Keratinocyte (primary cell): ENCODE data around the gene SLC35E4. TPM values are rescaled to one million over a fixed set of nuclear protein-coding genes. Genes with fewer than 3 reads are reported as not detected.
A peak's percentile ranks its signal among the peaks of the same experiment; 100 is the strongest.

ENCODE experiments used
- DNase-seq: peaks from one replicate; pipeline ENCODE4 v3.0.0-alpha.2; 2011; ENCODE audit warnings: low read depth, missing footprints, low spot score
- FAIRE-seq: peaks from 2 replicates; lab custom pipeline; 2011; peaks lifted over from hg19 to GRCh38; lab: Jason Lieb, UNC
- H2AFZ ChIP-seq: 2 replicates; pipeline ENCODE4 v1.6.0; 2012; ENCODE audit warnings: low read length, control low read depth, inconsistent platforms; ENCODE audit not compliant: control insufficient read depth
- H3K27ac ChIP-seq: 2 replicates; pipeline ENCODE4 v1.5.1; 2011; ENCODE audit warnings: low read length; ENCODE audit not compliant: control insufficient read depth, insufficient read depth
- H3K27me3 ChIP-seq: 3 replicates; pipeline ENCODE4 v1.6.0; 2011; ENCODE audit warnings: low read length; ENCODE audit not compliant: control insufficient read depth, insufficient read depth; ENCODE audit errors: extremely low read depth
- H3K36me3 ChIP-seq, 2 experiments: 2 replicates in 1 of 2; 3 replicates in 1 of 2; pipeline ENCODE4 v1.5.1; 2011; ENCODE audit warnings: low read length in 2 of 2, mild to moderate bottlenecking in 1 of 2; ENCODE audit not compliant: control insufficient read depth in 2 of 2, insufficient read depth in 2 of 2; ENCODE audit errors: extremely low read depth in 1 of 2
- H3K4me1 ChIP-seq: 3 replicates; pipeline ENCODE4 v1.5.1; 2011; ENCODE audit warnings: low read length; ENCODE audit not compliant: control insufficient read depth, insufficient read depth; ENCODE audit errors: extremely low read depth
- H3K4me2 ChIP-seq: 3 replicates; pipeline ENCODE4 v1.6.0; 2011; ENCODE audit warnings: low read depth, low read length; ENCODE audit not compliant: control insufficient read depth, insufficient read depth; ENCODE audit errors: extremely low read depth
- H3K4me3 ChIP-seq, 3 experiments: fragments of 200-600 bp in 1 of 3; sonication (generic) in 1 of 3; 2 replicates in 2 of 3; 3 replicates in 1 of 3; pipeline ENCODE4 v1.5.1; 2011 to 2016; ENCODE audit warnings: low read length in 3 of 3, mild to moderate bottlenecking in 3 of 3, control low read depth in 2 of 3, inconsistent platforms in 1 of 3, low read depth in 1 of 3, mixed read lengths in 1 of 3, mixed run types in 1 of 3, moderate library complexity in 1 of 3; ENCODE audit not compliant: control insufficient read depth in 2 of 3, insufficient read depth in 2 of 3; ENCODE audit errors: extremely low read depth in 1 of 3
- H3K79me2 ChIP-seq: 2 replicates; pipeline ENCODE4 v1.6.0; 2012; ENCODE audit warnings: low read length; ENCODE audit not compliant: control insufficient read depth, insufficient read depth
- H3K9ac ChIP-seq: 3 replicates; pipeline ENCODE4 v1.6.0; 2011; ENCODE audit warnings: low read length; ENCODE audit not compliant: control insufficient read depth, insufficient read depth; ENCODE audit errors: extremely low read depth
- H3K9me1 ChIP-seq: 3 replicates; pipeline ENCODE4 v1.6.0; 2011; ENCODE audit warnings: low read length; ENCODE audit not compliant: control insufficient read depth, insufficient read depth; ENCODE audit errors: extremely low read depth
- H3K9me3 ChIP-seq: 2 replicates; pipeline ENCODE4 v1.5.1; 2012; ENCODE audit warnings: low read depth, low read length; ENCODE audit not compliant: control insufficient read depth
- H4K20me1 ChIP-seq: 3 replicates; pipeline ENCODE4 v1.6.0; 2011; ENCODE audit warnings: low read length; ENCODE audit not compliant: control insufficient read depth, insufficient read depth; ENCODE audit errors: extremely low read depth
- EZH2 ChIP-seq: IDR thresholded peaks from one replicate; pipeline ENCODE4 v1.6.1; 2012; ENCODE audit warnings: inconsistent platforms, mild to moderate bottlenecking, low read length, moderate library complexity
- dilution Hi-C: fragments of 300-500 bp; cut with MboI; formaldehyde crosslinking; loops from one replicate; pipeline ENCODE4 v1.7.0; 2020; ENCODE audit warnings: low sequenced_read_pairs; ENCODE audit not compliant: extremely low pct_ligation_motif_present
- polyA plus RNA-seq, 5 experiments: library from polyadenylated mRNA; depleted of rRNA in 3 of 5; stranded (reverse) in 3 of 5; stranded (forward) in 1 of 5; unstranded in 1 of 5; fragments of >200 nt; gene quantifications; 1 replicate in 1 of 5; 2 replicates in 3 of 5; 3 replicates in 1 of 5; pipeline versions ENCODE4 v1.2.1 to v1.2.3, GENCODE V29; 2011 to 2012; ENCODE audit warnings: missing spikeins in 2 of 5, low read depth in 1 of 5, low replicate concordance in 1 of 5
- TF ChIP-seq, protein P1 (sequence below), 3 experiments: IDR thresholded peaks in 1 of 3; conservative IDR thresholded peaks in 1 of 3; optimal IDR thresholded peaks in 1 of 3; 2 replicates in 2 of 3; 3 replicates in 1 of 3; pipeline versions ENCODE3 to v1.5.1; 2011; ENCODE audit warnings: low read length in 3 of 3, mild to moderate bottlenecking in 3 of 3, moderate library complexity in 2 of 3, control low read depth in 1 of 3, inconsistent platforms in 1 of 3; ENCODE audit not compliant: insufficient read depth in 2 of 3; ENCODE audit errors: extremely low read depth in 1 of 3

SLC35E4 gene
- polyA plus RNA-seq, 1 donor (not counting 4 experiments of a cell fraction or from before 2014, with no cell fraction given): 2.3 TPM

- Histone ChIP-seq H3K27me3 (no peaks in the 10 kb centered on the region), H3K27ac (peak overlapping the region; percentile 37), H3K9ac (peak overlapping the region; percentile 6), H3K4me2 (peak overlapping the region; percentile 73), H3K4me1 (peaks cover 26% of the 10 kb centered on the region), H4K20me1 (no peaks in the 10 kb centered on the region), H3K9me1 (no peaks in the 10 kb centered on the region), H3K9me3 (no peaks in the 10 kb centered on the region), H2AFZ (peak overlapping the region; percentile 70), H3K36me3 (no peaks in the 10 kb centered on the region), H3K4me3 (peak overlapping the region in 2 of 3 experiments; percentile 35 to 57), H3K79me2 (peaks cover 8% of the 10 kb centered on the region)
- TF ChIP-seq EZH2: no peak
- TF ChIP-seq, protein P1, sequence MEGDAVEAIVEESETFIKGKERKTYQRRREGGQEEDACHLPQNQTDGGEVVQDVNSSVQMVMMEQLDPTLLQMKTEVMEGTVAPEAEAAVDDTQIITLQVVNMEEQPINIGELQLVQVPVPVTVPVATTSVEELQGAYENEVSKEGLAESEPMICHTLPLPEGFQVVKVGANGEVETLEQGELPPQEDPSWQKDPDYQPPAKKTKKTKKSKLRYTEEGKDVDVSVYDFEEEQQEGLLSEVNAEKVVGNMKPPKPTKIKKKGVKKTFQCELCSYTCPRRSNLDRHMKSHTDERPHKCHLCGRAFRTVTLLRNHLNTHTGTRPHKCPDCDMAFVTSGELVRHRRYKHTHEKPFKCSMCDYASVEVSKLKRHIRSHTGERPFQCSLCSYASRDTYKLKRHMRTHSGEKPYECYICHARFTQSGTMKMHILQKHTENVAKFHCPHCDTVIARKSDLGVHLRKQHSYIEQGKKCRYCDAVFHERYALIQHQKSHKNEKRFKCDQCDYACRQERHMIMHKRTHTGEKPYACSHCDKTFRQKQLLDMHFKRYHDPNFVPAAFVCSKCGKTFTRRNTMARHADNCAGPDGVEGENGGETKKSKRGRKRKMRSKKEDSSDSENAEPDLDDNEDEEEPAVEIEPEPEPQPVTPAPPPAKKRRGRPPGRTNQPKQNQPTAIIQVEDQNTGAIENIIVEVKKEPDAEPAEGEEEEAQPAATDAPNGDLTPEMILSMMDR (optimal IDR thresholded peaks at IDR 0.05 in 1 of 3, IDR thresholded peaks at IDR 0.05 in 1 of 3, conservative IDR thresholded peaks at IDR 0.05 in 1 of 3; ENCODE audit: extremely low read depth in 1 of 3, insufficient read depth in 2 of 3, low read length in 3 of 3): peak; percentile 94 to 97 (median 94)
- DNase-seq: peak; percentile 58
- FAIRE-seq: peak; percentile 84
- dilution Hi-C loops: no loop called here
Measured at GRCh38 chr22:30634471-30635233, 929 bp upstream of the SLC35E4 start.

- TF ChIP-seq, protein P1 (optimal IDR thresholded peaks at IDR 0.05 in 1 of 3, IDR thresholded peaks at IDR 0.05 in 1 of 3, conservative IDR thresholded peaks at IDR 0.05 in 1 of 3; ENCODE audit: extremely low read depth in 1 of 3, insufficient read depth in 2 of 3, low read length in 3 of 3): peak in 2 of 3 experiments; percentile 18 to 19
- no peak for TF ChIP-seq EZH2
- H3K4me2 ChIP-seq: peak overlapping the region; percentile 100
- peak overlapping the region; percentile 22 for H3K27ac ChIP-seq
- H3K27me3 ChIP-seq: no peaks in the 10 kb centered on the region
- H3K79me2 ChIP-seq: peaks cover 11% of the 10 kb centered on the region
- H3K9ac ChIP-seq: peak overlapping the region; percentile 77
- peak overlapping the region; percentile 44 to 84 (median 70) for H3K4me3 ChIP-seq
- peaks cover 29% of the 10 kb centered on the region for H3K4me1 ChIP-seq
- no peaks in the 10 kb centered on the region for H3K9me1 ChIP-seq
- FAIRE-seq (no peak), DNase-seq (no peak)
- no peaks in the 10 kb centered on the region for H4K20me1 ChIP-seq
- dilution Hi-C loops: no loop called here
- H3K9me3 ChIP-seq: no peaks in the 10 kb centered on the region
- no peaks in the 10 kb centered on the region for H3K36me3 ChIP-seq
- peak overlapping the region; percentile 87 for H2AFZ ChIP-seq
Measured at GRCh38 chr22:30636226-30637077, 871 bp downstream of the SLC35E4 start.
